GM18519 (cell line): Measurements from ENCODE around the gene AANAT.

ENCODE experiments used
- ATAC-seq: cut with Tn5 transposase; IDR thresholded peaks from one replicate; pipeline ENCODE4 v1.9.1; 2021; ENCODE audit warnings: mild to moderate bottlenecking, moderate library complexity; ENCODE audit not compliant: unreplicated experiment, low FRiP score

AANAT gene

GRCh38 chr17:76466775-76467130, 650 bp upstream of the AANAT start:
- no peak for ATAC-seq

- ATAC-seq = no peak
These were observed 618 bp downstream of the AANAT start for GRCh38 chr17:76467809-76468633.

DNA sequence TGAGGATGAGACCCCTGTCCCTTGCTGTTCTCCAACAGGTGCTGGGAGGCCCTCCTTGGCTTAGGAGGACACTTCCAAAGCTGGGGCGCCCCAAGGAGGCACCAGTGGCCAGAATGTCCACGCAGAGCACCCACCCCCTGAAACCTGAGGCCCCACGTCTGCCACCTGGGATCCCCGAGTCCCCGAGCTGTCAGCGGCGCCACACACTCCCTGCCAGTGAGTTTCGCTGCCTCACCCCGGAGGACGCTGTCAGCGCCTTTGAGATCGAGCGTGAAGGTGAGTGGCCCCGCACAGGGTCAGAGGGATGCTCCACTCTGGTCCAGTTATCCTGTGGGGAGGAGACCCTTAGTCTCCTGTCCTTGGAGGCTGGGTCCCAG, 1.2 kb downstream of the AANAT start:
- ATAC-seq = no peak

DNA sequence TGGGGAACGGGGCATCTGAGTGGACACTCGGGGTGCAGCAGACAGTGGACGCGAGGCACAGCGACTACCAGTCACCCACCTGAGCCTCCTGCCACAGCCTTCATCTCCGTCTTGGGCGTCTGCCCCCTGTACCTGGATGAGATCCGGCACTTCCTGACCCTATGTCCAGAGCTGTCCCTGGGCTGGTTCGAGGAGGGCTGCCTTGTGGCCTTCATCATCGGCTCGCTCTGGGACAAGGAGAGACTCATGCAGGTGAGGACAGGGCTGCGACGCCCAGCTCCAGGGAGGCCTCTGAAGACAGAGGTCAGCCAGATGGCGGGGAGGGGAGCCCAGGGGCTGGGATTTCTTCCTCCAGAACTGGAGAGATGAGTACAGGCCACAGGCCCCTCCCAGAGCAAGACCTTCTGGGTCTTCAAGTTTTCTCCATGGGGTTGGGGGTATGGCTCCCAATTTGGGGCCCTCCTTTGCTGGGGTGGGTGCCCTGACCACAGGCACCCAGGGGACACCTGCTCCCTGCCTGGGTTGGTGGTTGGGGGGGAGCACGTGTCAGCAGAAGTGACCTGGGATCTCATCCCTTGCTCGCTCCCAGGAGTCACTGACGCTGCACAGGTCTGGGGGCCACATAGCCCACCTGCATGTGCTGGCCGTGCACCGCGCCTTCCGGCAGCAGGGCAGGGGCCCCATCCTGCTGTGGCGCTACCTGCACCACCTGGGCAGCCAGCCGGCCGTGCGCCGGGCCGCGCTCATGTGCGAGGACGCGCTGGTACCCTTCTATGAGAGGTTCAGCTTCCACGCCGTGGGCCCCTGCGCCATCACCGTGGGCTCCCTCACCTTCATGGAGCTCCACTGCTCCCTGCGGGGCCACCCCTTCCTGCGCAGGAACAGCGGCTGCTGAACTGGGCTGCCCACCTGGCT, 1.9 kb downstream of the AANAT start:
- ATAC-seq = no peak

GRCh38 chr17:76469991-76470739, 2.8 kb downstream of the AANAT start:
- ATAC-seq = no peak

DNA sequence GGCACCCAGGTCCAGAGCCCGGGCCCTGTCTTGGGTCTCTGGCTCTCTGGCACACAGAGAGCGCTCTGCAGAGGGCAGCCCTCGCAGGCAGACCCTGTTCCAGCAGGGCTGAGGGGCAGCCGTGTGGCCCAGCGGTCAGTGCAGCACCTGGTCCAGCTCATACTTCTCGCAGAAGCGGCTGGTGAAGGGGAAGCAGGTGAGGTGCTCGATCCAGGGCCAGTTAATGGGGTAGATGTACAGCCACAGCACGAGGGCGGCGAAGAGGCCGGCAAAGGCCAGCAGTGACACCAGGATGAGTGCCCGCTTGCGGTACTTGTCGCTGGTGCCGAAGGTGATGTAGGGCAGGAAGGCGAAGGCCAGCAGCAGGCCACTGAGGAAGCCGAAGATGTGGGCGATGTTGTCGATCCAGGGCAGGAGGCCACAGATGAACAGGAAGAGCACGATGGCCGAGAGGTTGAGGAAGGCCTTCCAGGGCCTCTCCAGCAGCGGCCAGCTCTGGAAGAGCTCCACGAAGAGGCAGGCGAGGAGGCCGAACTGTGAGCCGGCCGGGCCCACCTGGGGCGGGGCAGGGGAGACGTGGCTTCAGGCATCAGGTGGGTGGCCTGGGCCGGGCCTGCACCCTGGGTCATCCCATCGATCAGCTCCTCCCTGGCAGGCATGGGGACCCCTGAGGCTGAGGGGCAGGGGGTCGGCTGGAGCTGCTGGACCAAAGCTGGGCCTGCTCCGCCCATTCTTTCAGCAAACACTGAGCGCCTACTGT, 4.3 kb downstream of the AANAT start:
- no peak for ATAC-seq

DNA sequence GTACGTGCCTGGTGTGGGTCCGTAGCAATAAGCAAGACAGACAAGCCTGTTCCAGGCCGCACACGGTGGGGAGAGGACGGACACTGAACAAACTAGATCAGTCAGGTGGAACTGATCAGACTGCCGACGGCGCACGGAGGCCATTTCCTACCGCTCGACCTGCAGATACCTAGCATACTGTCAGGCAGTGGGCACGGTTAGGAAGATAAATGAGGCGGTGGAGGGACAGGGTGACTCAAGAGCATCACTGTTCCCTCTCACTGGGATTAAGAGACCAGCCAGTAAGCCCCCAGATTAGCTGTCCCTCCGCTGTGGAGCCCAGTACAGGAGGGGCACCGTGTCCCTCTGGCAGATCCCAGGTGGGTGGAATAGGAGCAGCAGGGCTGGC, 4.8 kb downstream of the AANAT start:
- ATAC-seq = no peak

DNA sequence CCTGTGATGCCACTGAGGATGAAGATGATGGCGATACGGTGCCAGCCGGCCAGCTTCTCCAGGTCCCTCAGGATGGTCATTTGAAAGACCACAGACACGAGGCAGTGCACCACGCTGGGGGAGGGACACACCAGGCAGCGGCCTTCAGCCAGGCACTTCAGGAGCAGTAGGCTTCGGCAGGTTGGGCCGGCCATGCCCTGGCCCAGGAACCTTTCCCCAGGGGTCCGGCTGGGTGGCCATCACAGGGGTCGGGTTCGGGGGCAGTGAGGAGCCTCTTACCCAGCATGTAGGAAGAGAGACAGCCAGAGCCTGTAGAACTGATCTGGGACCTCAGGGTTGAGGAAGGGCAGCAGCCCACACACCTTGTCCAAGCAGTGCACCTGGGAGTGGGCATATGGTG, 5.3 kb downstream of the AANAT start:
- ATAC-seq = no peak

DNA sequence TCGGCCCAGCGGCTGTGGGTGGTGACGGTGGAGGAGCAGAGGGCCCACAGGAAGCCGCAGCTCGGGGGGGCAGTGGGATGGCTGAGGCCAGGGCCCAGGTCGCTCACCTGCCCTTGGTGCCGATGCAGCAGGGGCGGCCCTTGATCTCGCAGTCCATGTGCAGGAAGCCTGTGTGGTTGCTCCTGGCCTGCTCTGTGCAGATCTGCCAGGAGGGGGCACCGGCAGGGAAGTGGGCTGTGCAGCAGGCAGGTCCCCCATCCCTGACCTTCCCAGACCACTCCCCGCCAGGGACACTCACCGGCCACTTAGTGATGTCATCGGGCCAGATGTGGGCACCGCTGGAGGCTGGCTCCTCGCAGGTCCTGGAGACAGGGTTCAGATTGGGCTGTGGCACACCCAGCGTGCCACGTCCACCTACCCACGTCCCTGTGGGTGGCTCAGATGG, 6.2 kb downstream of the AANAT start:
- no peak for ATAC-seq

- ATAC-seq = no peak
These were observed 6.8 kb downstream of the AANAT start for GRCh38 chr17:76474238-76474637.

GRCh38 chr17:76474894-76475293, 7.5 kb downstream of the AANAT start:
- ATAC-seq = no peak

DNA sequence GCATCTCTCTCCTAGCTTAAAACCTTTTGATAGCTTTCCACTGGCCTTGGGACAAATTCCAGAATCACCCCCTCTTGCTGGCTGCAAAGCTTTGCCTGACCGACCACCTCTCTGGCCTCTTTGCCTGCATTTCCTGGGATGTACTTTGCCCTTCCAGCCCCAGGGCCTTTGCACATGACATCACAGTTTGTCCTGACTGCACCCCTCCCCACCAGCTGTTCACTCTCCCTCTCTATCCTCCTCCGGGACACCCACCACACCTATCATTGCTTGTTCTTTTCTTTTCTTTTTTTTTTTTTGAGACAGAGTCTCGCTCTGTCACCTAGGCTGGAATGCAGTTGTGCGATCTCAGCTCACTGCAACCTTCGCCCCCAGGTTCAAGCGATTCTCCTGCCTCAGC, 7.9 kb downstream of the AANAT start:
- ATAC-seq = no peak

DNA sequence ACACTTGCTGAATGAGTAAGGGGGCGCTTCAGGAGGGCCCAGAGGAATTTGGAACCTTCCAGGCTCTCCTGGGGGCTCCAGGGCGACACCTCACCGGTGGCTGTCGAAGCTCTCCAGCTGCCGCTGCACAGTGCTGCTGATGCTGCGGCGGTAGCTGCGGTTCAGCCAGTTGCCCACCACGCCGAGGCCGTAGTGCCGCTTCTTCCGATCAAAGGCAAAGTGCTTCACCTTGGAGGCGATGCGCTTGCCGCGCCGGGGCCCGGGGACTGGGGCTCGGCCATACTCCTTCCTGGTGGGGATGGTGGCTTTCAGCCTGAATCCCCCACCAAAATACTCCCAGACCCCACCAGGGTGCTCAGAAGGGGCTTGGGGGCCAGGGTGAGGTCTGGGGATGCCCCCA, 9.3 kb downstream of the AANAT start:
- ATAC-seq = no peak

DNA sequence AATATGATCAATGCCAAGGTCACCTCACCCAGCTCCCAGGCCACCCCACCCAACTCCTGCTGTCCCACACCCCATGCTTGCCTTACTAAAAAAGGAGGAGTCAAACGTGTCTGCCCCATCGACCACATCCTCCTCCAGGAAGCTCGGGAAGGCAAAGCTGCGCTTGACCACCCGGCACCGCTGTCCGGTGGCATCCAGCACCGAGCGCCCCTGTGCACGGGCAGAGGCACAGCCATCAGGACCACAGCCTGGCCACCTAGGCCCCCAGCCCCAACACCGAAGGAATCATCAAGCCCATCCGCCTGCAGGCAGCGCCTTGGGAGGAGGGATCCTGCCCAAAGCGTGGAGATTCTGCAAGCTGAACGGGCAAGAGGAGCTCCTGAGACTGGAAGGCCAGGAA, 10.2 kb downstream of the AANAT start:
- ATAC-seq = no peak

DNA sequence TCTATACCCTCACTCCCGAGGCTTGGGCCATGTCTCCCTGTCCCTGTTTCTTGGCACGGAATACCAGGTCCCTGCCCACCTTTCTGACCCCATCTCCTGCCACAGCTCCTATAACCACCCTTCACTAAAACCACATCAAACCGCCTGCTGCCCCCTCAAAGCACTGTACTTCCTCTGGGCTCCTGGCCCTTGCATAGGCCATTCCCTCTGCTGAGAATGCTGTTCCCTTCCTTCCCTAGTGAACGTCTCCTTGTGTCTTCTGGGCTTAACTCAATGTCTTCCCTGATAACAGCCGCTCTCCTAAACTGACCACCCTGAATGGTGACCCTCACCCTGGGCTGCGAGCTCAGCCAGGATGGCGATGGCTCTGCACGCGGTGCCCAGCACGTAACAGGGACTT, 10.7 kb downstream of the AANAT start:
- ATAC-seq = no peak

DNA sequence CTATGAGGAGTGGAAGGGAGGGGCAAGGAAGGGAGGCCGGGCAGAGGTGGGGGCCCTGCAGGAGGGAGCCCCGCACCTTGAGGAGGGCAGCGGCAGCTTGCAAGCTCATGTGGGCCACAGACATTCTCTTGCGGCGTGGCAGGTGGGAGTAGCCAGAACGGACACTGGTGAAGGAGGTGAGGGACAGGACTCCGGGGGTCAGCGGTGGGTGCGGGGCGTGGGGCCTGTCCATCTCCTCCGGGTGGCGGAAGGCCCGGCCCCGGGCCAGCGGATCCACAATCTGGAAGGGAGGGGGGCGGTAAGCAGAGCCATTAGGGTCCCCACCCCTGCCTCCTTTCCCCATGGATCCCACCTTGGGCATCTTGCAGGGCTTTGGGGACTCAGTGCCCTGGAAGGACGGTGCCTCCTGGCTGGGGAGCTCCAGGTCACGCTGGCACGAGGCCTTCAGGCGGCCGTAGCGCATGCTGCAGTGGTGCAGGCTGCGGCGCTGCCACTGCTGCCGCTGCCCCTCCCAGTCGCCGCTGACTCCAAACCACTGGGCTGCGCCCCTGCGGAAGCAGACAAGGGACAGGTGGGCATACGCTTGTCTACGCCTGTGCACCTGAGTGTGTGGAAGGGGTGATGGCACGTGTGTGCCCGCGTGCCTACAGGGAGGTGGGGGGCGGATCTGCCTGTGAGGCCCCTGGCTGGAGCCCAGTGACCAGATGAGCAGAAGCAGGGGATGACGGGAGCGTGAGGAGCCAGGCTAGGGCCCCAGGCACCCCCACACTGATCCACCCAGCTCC, 11.5 kb downstream of the AANAT start:
- ATAC-seq = no peak

- no peak for ATAC-seq
These were observed 12.2 kb downstream of the AANAT start for GRCh38 chr17:76479515-76480060.

GRCh38 chr17:76480632-76481031, 13.2 kb downstream of the AANAT start:
- no peak for ATAC-seq

DNA sequence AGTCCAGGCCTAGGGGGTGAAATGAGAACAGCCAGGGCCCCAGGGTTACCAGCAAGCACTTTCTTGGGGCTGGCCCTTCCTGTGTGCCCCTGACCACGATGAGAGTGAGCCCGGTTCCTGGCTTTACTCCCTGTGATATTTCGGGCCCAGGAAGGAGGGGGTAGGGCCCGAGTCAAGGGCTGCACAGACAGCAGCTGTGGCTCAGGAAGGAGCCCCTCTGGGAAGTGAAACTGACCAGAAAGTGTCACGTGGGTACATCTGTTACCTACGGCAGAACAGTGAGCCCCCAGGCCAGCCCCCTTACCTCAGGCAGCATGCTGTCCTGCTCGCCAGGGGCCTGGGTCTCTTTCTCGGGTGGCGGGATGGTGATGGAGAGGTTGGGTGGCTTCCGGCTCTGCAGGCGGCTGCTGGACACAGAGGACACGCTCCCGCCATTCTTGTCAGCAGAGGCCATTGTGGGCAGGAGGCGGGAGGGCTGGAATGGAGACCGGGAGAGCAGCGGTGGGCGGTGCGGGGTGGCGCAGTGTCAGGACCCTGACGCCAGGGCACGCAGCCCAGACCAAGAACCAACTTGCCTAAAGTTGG, 13.8 kb downstream of the AANAT start:
- ATAC-seq = no peak
